Keratinocyte (primary cell): Measurements from ENCODE around the gene STX5. TPM values are rescaled to one million over a fixed set of nuclear protein-coding genes. Genes with fewer than 3 reads are reported as not detected.

ENCODE experiments used
- DNase-seq: peaks from one replicate; pipeline ENCODE4 v3.0.0-alpha.2; 2011; ENCODE audit warnings: low read depth, missing footprints, low spot score
- FAIRE-seq: peaks from 2 replicates; lab custom pipeline; 2011; peaks lifted over from hg19 to GRCh38; lab: Jason Lieb, UNC
- H2AFZ ChIP-seq: 2 replicates; pipeline ENCODE4 v1.6.0; 2012; ENCODE audit warnings: low read length, control low read depth, inconsistent platforms; ENCODE audit not compliant: control insufficient read depth
- H3K27ac ChIP-seq: 2 replicates; pipeline ENCODE4 v1.5.1; 2011; ENCODE audit warnings: low read length; ENCODE audit not compliant: control insufficient read depth, insufficient read depth
- H3K27me3 ChIP-seq: 3 replicates; pipeline ENCODE4 v1.6.0; 2011; ENCODE audit warnings: low read length; ENCODE audit not compliant: control insufficient read depth, insufficient read depth; ENCODE audit errors: extremely low read depth
- H3K36me3 ChIP-seq, 2 experiments: 2 replicates in 1 of 2; 3 replicates in 1 of 2; pipeline ENCODE4 v1.5.1; 2011; ENCODE audit warnings: low read length in 2 of 2, mild to moderate bottlenecking in 1 of 2; ENCODE audit not compliant: control insufficient read depth in 2 of 2, insufficient read depth in 2 of 2; ENCODE audit errors: extremely low read depth in 1 of 2
- H3K4me1 ChIP-seq: 3 replicates; pipeline ENCODE4 v1.5.1; 2011; ENCODE audit warnings: low read length; ENCODE audit not compliant: control insufficient read depth, insufficient read depth; ENCODE audit errors: extremely low read depth
- H3K4me2 ChIP-seq: 3 replicates; pipeline ENCODE4 v1.6.0; 2011; ENCODE audit warnings: low read depth, low read length; ENCODE audit not compliant: control insufficient read depth, insufficient read depth; ENCODE audit errors: extremely low read depth
- H3K4me3 ChIP-seq, 3 experiments: fragments of 200-600 bp in 1 of 3; sonication (generic) in 1 of 3; 2 replicates in 2 of 3; 3 replicates in 1 of 3; pipeline ENCODE4 v1.5.1; 2011 to 2016; ENCODE audit warnings: low read length in 3 of 3, mild to moderate bottlenecking in 3 of 3, control low read depth in 2 of 3, inconsistent platforms in 1 of 3, low read depth in 1 of 3, mixed read lengths in 1 of 3, mixed run types in 1 of 3, moderate library complexity in 1 of 3; ENCODE audit not compliant: control insufficient read depth in 2 of 3, insufficient read depth in 2 of 3; ENCODE audit errors: extremely low read depth in 1 of 3
- H3K79me2 ChIP-seq: 2 replicates; pipeline ENCODE4 v1.6.0; 2012; ENCODE audit warnings: low read length; ENCODE audit not compliant: control insufficient read depth, insufficient read depth
- H3K9ac ChIP-seq: 3 replicates; pipeline ENCODE4 v1.6.0; 2011; ENCODE audit warnings: low read length; ENCODE audit not compliant: control insufficient read depth, insufficient read depth; ENCODE audit errors: extremely low read depth
- H3K9me1 ChIP-seq: 3 replicates; pipeline ENCODE4 v1.6.0; 2011; ENCODE audit warnings: low read length; ENCODE audit not compliant: control insufficient read depth, insufficient read depth; ENCODE audit errors: extremely low read depth
- H3K9me3 ChIP-seq: 2 replicates; pipeline ENCODE4 v1.5.1; 2012; ENCODE audit warnings: low read depth, low read length; ENCODE audit not compliant: control insufficient read depth
- H4K20me1 ChIP-seq: 3 replicates; pipeline ENCODE4 v1.6.0; 2011; ENCODE audit warnings: low read length; ENCODE audit not compliant: control insufficient read depth, insufficient read depth; ENCODE audit errors: extremely low read depth
- CTCF ChIP-seq, 3 experiments: IDR thresholded peaks in 1 of 3; conservative IDR thresholded peaks in 1 of 3; optimal IDR thresholded peaks in 1 of 3; 2 replicates in 2 of 3; 3 replicates in 1 of 3; pipeline versions ENCODE3 to v1.5.1; 2011; ENCODE audit warnings: low read length in 3 of 3, mild to moderate bottlenecking in 3 of 3, moderate library complexity in 2 of 3, control low read depth in 1 of 3, inconsistent platforms in 1 of 3; ENCODE audit not compliant: insufficient read depth in 2 of 3; ENCODE audit errors: extremely low read depth in 1 of 3
- EZH2 ChIP-seq: IDR thresholded peaks from one replicate; pipeline ENCODE4 v1.6.1; 2012; ENCODE audit warnings: inconsistent platforms, mild to moderate bottlenecking, low read length, moderate library complexity
- dilution Hi-C: fragments of 300-500 bp; cut with MboI; formaldehyde crosslinking; loops from one replicate; pipeline ENCODE4 v1.7.0; 2020; ENCODE audit warnings: low sequenced_read_pairs; ENCODE audit not compliant: extremely low pct_ligation_motif_present
- polyA plus RNA-seq, 5 experiments: library from polyadenylated mRNA; depleted of rRNA in 3 of 5; stranded (reverse) in 3 of 5; stranded (forward) in 1 of 5; unstranded in 1 of 5; fragments of >200 nt; gene quantifications; 1 replicate in 1 of 5; 2 replicates in 3 of 5; 3 replicates in 1 of 5; pipeline versions ENCODE4 v1.2.1 to v1.2.3, GENCODE V29; 2011 to 2012; ENCODE audit warnings: missing spikeins in 2 of 5, low read depth in 1 of 5, low replicate concordance in 1 of 5

The STX5 gene
- polyA plus RNA-seq, 1 donor (not counting 4 experiments of a cell fraction or from before 2014, with no cell fraction given): 20.4 TPM

DNA sequence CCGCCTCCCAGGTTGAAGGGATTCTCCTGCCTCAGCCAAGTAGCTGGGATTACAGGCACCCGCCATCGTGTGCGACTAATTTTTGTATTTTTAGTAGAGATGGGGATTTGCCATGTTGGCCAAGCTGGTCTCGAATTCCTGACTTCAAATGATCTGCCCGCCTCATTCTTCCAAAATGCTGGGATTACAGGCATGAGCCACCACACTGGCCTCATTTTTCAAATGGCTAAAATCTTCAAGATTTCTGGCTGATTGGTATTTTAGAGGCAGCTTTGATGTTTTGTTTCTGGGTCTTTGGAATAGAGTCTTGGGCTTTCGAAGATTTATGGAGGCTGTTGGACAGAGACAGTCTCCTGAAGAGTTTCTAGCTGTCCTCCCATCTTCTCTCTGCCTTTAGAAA is 43.0 kb upstream of the STX5 start:
- no peak for TF ChIP-seq CTCF (optimal IDR thresholded peaks at IDR 0.05 in 1 of 3, IDR thresholded peaks at IDR 0.05 in 1 of 3, conservative IDR thresholded peaks at IDR 0.05 in 1 of 3; ENCODE audit: extremely low read depth in 1 of 3, insufficient read depth in 2 of 3, low read length in 3 of 3)
- no peak for TF ChIP-seq EZH2
- FAIRE-seq (no peak), DNase-seq (no peak)
- Histone ChIP-seq H2AFZ (no peak overlapping the region), H3K4me2 (no peak overlapping the region), H3K4me3 (no peak overlapping the region), H4K20me1 (no peaks in the 10 kb centered on the region), H3K27me3 (no peaks in the 10 kb centered on the region), H3K36me3 (peaks cover 0 to 4% of the 10 kb centered on the region in 2 experiments), H3K9me1 (no peaks in the 10 kb centered on the region), H3K27ac (no peak overlapping the region), H3K9ac (no peak overlapping the region), H3K79me2 (no peaks in the 10 kb centered on the region), H3K4me1 (peaks cover 16% of the 10 kb centered on the region), H3K9me3 (no peaks in the 10 kb centered on the region)
- dilution Hi-C loops: no loop called here

GRCh38 chr11:62865635-62866034 is 33.8 kb upstream of the STX5 start:
- Histone ChIP-seq H3K27ac (no peak overlapping the region), H3K9me1 (no peaks in the 10 kb centered on the region), H3K4me3 (no peak overlapping the region), H3K79me2 (peaks cover 5% of the 10 kb centered on the region), H2AFZ (no peak overlapping the region), H4K20me1 (no peaks in the 10 kb centered on the region), H3K27me3 (no peaks in the 10 kb centered on the region), H3K36me3 (no peaks in the 10 kb centered on the region), H3K9ac (no peak overlapping the region), H3K4me1 (peaks cover 5% of the 10 kb centered on the region), H3K4me2 (no peak overlapping the region), H3K9me3 (no peaks in the 10 kb centered on the region)
- dilution Hi-C loops: no loop called here
- DNase-seq (no peak), FAIRE-seq (no peak)
- TF ChIP-seq EZH2 (no peak), CTCF (optimal IDR thresholded peaks at IDR 0.05 in 1 of 3, IDR thresholded peaks at IDR 0.05 in 1 of 3, conservative IDR thresholded peaks at IDR 0.05 in 1 of 3; ENCODE audit: extremely low read depth in 1 of 3, insufficient read depth in 2 of 3, low read length in 3 of 3) (no peak)
